Keratinocyte (primary cell): ENCODE measurements around the gene ANTKMT.

Source experiments
- EZH2 ChIP-seq: IDR thresholded peaks from one replicate; pipeline ENCODE4 v1.6.1; 2012; ENCODE audit warnings: inconsistent platforms, mild to moderate bottlenecking, low read length, moderate library complexity
- TF ChIP-seq, protein P1 (sequence below), 3 experiments: IDR thresholded peaks in 1 of 3; conservative IDR thresholded peaks in 1 of 3; optimal IDR thresholded peaks in 1 of 3; 2 replicates in 2 of 3; 3 replicates in 1 of 3; pipeline versions ENCODE3 to v1.5.1; 2011; ENCODE audit warnings: low read length in 3 of 3, mild to moderate bottlenecking in 3 of 3, moderate library complexity in 2 of 3, control low read depth in 1 of 3, inconsistent platforms in 1 of 3; ENCODE audit not compliant: insufficient read depth in 2 of 3; ENCODE audit errors: extremely low read depth in 1 of 3

DNA sequence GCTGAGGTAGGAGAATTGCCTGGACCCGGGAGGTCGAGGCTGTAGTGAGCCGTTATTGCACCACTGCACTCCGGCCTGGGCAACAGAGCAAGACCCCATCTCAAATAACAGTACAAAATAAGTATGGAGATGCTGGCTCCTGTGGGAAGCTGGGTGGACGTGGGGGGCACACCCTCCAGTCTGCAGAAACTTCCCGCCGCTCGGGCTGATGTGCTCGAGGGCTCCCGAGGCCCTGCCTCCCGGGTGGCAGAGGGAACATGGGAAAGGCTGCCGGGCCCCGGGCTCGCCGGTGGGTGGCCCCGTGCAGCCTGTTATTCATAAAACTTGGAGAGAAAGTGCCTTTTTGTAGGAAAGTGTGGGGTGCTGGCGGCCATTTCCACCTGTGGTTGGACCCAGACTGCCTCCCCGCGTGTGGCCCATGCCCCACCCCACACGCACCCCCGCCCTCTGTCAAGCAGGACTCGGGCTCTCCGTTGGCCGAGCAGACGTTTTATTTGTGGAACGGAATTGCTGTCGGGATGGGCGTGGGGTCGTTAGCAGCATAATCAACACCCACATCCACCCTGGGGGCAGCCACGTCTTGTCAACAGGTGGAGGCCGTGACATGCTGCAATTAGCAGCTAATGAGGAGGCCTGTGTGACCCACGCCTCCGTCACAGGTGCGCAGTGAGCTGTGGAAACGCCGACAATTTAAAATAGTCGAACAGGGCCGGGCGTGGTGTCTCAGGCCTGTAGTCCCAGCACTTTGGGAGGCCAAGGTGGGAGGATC is 27.2 kb downstream of the ANTKMT start:
- TF ChIP-seq, protein P1, sequence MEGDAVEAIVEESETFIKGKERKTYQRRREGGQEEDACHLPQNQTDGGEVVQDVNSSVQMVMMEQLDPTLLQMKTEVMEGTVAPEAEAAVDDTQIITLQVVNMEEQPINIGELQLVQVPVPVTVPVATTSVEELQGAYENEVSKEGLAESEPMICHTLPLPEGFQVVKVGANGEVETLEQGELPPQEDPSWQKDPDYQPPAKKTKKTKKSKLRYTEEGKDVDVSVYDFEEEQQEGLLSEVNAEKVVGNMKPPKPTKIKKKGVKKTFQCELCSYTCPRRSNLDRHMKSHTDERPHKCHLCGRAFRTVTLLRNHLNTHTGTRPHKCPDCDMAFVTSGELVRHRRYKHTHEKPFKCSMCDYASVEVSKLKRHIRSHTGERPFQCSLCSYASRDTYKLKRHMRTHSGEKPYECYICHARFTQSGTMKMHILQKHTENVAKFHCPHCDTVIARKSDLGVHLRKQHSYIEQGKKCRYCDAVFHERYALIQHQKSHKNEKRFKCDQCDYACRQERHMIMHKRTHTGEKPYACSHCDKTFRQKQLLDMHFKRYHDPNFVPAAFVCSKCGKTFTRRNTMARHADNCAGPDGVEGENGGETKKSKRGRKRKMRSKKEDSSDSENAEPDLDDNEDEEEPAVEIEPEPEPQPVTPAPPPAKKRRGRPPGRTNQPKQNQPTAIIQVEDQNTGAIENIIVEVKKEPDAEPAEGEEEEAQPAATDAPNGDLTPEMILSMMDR (optimal IDR thresholded peaks at IDR 0.05 in 1 of 3, IDR thresholded peaks at IDR 0.05 in 1 of 3, conservative IDR thresholded peaks at IDR 0.05 in 1 of 3; ENCODE audit: extremely low read depth in 1 of 3, insufficient read depth in 2 of 3, low read length in 3 of 3): no peak
- TF ChIP-seq EZH2: no peak
